Stimulated activated CD8-positive, alpha-beta memory T cell treated with anti-CD3 and anti-CD28 coated beads, Interleukin-15, amount 100 ng/mL, for 1 hour (primary cell): ENCODE data around the gene ST6GAL2.

Source experiments
- DNase-seq: peaks from one replicate; pipeline ENCODE4 v3.0.0-alpha.2; 2020; ENCODE audit warnings: low read depth

Gene ST6GAL2

DNA sequence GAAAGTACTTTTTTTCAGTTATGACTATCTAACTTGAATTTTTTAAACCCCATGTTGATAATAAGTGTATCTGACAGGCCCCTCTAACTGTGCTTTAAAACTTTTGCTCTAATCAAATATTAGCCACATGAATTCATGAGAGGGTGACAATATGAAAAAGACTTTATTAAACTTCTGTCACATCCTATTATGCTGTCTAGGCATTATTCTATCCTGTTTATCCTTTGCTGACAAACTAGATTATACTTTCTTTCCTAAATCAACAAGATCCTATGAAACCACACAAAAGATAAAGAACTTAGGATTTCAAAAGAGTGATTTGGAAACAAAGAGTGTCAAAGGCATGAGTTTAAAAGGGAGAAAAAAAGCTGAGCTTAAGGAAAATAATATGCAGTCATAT lies 57.8 kb downstream of the ST6GAL2 start:
- no peak for DNase-seq

DNA sequence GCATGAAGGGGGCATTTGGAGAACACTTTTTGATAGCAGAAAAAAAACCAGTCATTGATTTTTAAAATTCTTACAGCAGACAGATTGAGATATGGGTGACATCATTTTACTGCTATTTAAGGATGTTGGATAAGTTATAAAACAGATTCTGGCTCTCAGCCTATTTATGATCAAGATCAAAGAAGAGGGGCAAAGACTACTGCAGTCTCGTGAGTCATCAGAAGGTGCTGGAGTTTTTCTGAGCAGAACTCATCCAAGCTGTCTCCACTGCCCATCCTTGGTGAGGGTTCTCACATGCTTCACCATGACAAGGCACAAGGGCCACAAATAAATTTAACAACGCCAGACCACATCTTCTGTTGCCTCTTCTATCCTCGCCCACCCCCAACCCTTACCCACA lies 58.8 kb downstream of the ST6GAL2 start:
- no peak for DNase-seq

DNA sequence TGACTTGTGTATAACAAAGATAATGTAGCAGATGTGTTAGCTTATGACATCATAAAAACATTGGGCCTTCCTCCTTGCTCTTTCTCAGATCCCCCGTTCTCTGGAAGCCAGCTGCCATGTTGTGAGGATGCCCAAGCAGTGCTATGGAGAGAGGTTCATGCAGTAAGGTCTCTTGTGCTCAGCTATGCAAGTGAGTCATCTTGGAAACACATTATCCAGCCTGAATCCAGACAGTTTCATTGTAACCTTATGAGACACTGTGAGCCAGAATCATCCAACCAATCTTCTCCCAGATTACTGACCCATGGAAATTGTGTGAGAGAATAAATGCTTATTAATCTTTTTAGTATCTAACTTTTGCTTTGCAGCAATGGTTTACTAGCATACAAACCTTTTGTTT lies 60.8 kb downstream of the ST6GAL2 start:
- no peak for DNase-seq

DNA sequence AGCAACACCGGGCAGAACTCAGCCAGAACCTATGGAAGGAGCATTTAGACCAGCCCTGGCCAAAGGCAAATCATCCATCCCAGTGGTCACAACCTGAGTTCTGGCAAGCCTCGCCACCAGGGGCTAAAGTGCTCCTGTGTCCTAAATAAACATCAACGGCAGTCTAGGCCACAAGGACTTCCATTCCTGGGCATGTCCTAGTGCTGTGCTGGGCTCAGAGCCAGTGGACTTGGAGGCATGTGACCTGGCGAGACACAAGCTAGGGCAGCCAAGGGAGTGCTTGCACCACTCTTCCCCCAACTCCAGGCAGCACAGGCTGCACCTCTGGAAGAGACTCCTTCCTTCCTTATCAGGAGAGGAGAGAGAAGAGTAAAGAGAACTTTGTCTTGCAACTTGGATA lies 69.0 kb downstream of the ST6GAL2 start:
- no peak for DNase-seq

DNA sequence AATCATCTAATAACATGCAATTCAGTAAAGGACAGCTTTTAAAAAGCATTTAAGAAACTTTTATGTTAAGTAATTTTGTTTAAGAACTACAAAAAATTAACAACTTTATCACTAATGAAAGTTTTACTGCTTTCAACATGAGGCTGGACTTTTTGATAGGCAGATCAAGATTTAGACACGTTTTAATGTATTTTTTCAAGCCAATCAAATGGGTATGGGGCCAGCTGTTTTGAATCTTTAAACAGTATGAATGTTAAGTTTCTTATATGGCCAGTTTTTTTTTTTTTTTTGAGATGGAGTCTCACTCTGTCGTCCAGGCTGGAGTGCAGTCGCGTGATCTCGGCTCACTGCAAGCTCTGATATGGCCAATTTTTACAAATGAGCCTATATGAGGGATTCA lies 73.1 kb downstream of the ST6GAL2 start:
- DNase-seq: no peak

DNA sequence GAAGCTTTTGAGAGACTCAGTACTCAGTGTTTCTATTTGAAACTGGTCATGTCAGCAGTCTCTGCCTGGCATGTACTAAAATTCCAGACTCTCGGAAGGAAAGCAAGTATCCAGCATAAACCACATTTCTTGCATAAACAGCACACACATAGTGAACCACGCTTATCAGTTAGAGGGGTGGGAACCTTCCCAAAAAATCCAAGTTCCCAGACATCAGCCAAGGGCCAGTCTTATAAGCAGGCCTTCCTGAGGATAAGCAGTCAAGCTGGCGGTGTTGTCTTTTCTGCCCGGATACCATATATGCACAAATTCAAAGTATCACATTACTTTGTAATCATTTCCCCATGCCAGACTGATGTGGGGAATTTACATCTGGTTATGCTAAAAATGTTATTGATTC lies 73.6 kb downstream of the ST6GAL2 start:
- no peak for DNase-seq

DNA sequence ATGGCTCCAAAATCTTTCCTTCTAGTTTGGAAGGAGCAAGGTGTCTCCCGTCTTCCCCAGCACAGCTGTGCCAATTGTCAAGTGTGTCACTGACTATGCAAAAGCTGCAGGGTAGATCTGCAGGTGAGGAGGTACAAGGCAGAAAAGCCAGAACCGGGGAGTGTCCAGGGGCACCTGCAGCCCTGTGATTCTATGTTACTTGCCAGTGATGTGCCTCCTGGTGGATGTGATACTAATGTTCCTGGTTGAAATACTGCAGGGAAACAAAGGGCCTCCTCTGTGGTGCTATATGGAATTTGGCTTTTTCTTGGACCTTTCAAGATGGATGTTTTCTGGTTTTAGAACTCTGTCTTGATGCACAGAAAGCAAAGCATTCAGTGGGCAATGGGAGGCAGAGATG lies 80.3 kb downstream of the ST6GAL2 start:
- DNase-seq: no peak

DNA sequence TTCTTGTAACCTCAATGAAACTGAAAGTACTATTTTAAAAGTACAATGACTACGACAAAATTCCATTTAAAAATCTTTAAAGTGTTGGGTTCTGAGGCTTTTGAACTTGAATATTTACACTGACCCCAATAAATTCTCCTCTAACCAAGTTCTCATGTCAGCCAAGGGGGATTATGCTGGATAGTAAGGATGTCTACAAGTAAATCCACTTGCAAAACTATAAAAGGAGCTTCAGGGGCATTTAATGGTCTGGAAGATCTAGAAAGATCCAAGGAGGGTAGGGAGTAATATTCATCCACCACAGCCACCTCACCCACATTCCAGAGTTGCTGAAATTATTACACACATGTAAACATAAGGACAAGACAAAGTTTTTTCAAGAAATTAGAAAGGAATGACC lies 81.8 kb downstream of the ST6GAL2 start:
- no peak for DNase-seq

DNA sequence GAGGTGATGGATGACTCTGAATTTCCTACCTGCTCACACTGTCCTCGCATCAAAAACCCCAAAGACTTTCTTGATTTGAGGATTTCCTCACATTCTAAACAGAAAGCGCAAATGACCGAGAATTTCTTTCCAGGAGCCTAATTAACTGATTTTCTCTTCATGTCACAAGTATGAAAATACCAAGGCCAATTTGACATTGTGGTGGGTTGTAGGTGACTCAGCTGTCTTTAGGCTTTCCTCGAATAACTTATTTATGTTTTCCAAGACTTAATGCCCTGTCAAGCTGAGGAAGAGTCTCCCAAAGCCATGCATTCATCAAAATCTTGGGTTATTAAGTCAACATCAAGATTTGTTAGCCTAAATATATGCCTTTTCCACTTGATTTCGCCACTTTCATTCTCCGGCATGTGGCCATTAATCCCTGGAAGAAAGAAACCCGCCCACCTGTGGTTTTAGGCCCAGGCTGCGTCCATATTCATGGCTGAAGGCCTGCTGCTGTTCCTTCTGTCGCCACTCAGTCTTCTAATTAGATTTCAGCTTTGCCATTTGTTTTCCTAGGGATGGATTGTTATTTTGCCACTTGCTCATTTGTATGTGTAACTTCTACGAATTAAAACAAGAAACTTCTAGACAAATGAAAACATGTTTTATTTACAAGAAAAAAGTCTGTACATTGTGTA lies 84.9 kb downstream of the ST6GAL2 start:
- no peak for DNase-seq

DNA sequence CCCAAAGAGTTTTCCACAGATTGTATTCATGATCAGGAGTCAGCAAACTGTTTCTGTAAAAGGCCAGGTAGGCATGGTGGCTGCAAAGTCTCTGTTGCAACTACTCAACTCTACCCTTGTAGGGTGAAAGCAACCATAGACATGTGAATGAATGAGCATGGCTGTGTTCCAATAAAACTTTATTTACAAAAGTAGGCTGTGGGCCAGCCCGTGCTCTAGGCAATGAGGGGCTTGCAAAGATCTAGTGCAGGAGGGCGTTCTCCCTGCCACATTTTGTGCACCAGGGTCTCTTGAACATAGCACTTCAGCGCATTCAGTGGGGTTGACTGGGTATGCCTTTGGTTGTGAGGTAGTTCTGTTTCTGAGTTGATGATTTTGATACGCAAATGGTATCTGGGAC lies 85.8 kb downstream of the ST6GAL2 start:
- DNase-seq: no peak

DNA sequence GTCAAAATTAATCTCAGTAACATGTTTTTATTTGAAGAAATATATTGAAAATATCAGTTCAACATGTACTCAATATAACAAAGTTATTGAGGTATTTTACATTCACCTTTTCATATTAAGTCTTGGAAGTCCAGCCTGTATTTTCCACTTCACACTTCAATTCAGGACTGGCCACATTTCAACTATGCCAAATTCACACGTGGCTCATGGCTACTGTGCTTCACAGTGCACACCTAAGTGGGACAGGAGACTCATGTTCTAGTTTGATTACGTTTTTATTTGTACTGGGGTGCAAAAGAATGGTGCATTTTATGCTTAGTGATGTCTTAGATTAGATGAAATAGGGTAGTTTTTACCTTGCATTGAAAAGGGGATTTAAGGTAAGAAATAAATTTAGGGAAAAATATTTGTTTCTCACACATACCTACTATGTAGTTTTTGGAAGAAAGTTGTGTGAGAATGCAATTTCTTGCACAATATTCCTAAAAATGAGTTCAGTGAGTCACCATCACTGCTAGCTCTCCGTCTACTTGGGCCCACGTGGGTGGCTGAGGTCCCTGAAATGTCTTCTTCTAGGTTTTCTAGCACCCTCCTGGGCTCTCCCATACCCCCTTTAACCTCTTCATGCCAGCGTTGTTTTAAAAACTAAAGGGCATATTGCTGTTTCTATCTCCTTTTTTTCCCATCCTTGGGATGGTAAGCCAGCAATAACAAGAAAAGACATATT lies 87.0 kb downstream of the ST6GAL2 start:
- no peak for DNase-seq

DNA sequence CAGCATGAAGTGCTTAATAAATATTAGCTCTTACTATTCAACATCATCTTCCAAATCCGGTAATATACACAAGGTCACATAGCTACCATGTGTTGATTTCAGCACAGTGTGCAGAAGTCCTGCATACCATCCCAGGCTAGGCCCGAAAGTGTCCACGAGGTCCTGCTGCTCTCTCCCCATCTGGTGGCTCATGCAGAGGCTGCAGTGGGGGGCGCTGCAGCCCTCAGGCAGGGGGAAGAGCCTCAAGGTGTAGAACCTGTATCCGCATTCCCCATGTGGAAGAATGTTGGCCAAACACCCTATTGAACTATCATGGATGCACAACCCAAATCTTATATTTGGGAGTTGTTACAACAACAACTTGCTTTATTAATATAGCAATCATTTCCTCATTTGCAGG lies 88.5 kb downstream of the ST6GAL2 start:
- no peak for DNase-seq

DNA sequence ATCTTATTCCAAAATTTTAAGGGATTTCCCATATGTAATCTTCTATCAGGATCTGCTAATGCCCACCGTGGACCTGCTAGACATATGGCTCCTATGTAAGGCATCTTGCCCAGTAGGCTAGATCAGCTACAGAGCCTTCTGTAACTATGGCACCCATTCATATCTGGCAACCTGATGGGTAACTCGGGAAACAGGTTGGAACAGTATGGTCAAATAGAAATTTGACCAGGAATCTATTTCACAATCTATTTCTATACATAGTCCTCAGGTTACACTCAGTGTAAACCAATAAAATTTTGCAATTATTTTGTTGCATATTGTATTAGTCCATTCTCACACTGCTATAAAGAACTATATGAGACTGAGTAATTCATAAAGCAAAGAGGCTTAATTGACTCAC lies 93.3 kb downstream of the ST6GAL2 start:
- DNase-seq: no peak

DNA sequence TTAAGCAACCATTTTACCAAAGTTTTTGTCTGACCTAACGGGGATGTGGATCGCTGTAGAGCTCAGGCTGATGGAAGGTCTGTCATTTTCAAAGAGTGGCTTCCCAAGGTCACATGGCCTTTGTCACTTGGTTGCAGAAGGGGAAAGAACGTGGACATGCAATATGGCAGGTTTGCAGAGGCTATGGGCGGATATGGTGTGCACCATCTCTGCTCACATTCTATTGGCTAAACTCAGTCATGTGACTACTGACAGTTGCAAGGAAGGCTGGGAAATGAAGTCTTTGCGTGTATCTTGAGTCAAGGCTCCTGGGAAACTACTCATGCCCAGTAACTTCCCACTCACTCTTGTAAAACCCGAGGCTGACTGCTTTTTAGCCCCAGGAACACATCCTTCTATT lies 96.8 kb downstream of the ST6GAL2 start:
- no peak for DNase-seq

DNA sequence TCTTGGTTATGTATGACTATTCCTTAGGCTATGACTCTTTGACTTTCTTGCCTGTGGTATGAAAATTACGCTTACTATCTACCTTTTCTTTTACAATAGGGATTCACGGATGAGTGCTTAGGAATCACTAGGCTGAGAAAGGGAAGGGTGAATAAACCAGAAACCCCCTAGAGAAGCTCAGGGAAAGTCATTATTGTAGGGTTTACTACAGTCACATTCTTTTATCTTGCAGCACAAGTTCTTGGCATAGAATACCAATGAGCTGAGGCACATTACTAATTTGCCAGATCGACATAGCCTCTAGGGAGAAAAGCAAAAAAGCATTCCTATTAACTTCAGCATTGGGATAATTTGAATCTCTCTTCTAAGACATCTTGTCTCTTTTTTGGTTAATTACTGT lies 103.3 kb downstream of the ST6GAL2 start:
- DNase-seq: no peak

DNA sequence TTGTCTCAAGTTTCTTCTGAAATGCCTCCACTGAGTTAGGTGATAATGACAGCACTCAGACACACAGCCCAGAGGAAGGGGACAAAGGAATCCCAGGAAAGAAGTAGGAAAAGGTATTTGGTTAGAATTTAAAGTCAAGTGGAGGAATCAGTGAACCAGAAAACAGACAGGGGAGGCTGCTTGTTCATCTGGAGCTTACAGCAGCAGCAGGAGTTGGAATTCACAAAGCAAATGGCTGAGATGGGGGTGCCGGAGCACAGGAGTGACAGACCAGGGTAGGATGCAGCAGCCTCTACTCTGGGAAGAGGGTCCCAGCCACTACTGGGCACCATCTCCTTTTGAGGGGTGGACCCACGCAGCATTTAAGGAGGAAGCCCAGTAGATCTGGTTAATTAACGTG lies 104.8 kb downstream of the ST6GAL2 start:
- DNase-seq: no peak

DNA sequence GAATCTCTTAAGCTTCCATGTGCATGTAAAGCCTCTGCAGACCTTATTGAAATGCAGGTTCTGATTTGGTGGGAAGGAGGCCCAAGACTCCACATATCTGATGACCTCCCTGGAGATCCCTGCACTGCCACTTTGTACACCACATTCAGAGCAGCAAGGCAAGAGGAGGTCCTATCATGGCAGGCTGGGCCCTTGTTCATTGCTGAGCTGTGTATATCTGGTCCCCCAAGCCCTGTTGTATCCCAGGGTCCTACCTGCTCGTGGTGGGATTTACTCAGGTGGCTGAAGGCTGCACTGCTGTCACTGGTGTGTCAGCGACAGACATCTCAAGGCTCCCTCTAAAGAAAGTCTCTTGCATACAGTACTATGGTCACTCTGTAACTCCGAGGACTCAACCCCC lies 114.2 kb downstream of the ST6GAL2 start:
- no peak for DNase-seq

DNA sequence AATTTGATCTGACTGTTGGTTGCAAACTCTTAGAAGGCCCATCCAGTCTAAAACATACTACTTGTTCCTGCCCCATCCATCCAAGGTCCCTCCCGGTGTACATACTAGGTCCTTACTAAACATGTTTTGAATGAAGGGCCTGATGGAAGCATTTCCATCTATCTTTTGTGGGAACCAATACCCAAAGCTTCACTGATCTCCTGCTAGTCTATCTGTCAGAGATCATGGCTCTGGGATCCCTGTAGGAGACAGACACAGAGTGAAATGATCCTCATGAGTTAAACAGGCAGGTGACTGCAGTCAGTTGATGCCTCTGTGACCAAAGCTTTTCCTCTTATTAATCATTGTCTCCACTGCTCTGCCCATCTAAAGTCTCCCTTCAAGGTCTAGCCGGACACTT lies 115.0 kb downstream of the ST6GAL2 start:
- DNase-seq: no peak

DNA sequence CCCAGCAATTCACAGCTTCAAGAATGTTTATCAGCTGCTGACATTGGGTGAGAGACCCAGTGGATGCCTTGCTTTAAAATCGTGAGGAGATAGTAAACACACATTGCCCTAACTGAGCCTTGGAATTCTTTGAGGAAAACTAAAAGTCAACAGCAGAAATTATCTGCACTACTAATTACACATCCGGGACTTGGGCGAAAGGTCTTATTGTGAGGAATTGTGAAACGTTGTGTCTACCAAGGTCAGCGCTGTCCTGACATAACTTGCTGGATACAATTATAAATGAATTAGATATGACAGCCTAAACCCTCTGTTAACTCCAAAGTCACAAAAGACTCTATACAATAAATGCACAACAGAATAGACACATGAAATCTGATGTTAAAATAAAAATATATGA lies 121.4 kb downstream of the ST6GAL2 start:
- no peak for DNase-seq

DNA sequence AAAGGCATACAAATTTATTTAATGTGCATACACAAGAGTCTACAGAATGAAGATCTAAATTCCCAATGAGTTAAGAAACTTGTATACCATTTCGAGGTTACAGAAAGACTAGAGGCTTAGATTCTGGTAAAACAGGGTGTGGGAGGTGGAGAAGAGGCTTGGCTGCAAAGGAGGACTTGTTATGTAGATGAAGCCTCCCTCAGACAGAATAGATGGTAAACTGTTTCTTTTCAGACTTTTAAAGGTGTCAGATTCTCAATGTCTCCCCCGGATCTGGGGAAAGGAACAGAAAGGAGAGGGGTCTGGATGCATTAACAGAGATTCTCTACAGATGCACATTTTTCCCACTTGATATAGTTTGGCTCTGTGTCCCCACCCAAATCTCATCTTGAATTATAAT lies 126.0 kb downstream of the ST6GAL2 start:
- DNase-seq: no peak

DNA sequence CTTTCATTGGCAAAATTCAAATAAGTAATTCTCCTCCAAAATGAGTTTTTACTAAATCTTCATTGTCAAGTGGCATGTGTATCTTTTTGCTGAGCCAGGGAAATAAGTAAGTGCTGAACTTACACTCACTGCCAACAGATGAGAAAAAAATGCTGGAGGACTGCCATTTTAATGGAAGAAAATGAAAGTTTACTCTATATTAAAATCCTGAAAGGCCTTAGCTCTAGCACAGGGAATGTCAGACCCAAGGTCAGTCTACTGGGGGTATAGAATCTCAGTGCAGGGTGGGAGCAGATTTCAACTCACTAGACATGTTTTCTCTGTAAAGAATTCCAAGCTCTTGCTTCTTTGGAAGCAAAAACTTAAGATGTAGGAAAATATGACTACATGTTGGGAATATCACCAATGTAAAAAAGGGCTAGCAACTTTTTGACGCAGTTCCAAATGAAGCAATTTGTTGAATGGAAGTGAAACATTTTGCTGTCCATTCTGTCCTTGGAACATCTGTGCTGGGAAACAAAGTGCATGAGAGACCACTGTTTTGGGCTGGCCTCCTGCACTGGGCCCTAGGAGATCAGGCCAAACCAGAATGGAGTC lies 127.0 kb downstream of the ST6GAL2 start:
- no peak for DNase-seq
